Measurements from ENCODE around the gene C1orf210.

GRCh38 chr1:43309405-43310025 is 24.1 kb upstream of the C1orf210 start:
- TF ChIP-seq CTCF (IDR thresholded peaks at IDR 0.05) = no peak
- no peak for TF ChIP-seq POLR2A (IDR thresholded peaks at IDR 0.05)
